Keratinocyte (primary cell): ENCODE data around the gene GPR158. TPM values are rescaled to one million over a fixed set of nuclear protein-coding genes. Genes with fewer than 3 reads are reported as not detected.

Experiments used
- DNase-seq: peaks from one replicate; pipeline ENCODE4 v3.0.0-alpha.2; 2011; ENCODE audit warnings: low read depth, missing footprints, low spot score
- FAIRE-seq: peaks from 2 replicates; lab custom pipeline; 2011; peaks lifted over from hg19 to GRCh38; lab: Jason Lieb, UNC
- H2AFZ ChIP-seq: 2 replicates; pipeline ENCODE4 v1.6.0; 2012; ENCODE audit warnings: low read length, control low read depth, inconsistent platforms; ENCODE audit not compliant: control insufficient read depth
- H3K27ac ChIP-seq: 2 replicates; pipeline ENCODE4 v1.5.1; 2011; ENCODE audit warnings: low read length; ENCODE audit not compliant: control insufficient read depth, insufficient read depth
- H3K27me3 ChIP-seq: 3 replicates; pipeline ENCODE4 v1.6.0; 2011; ENCODE audit warnings: low read length; ENCODE audit not compliant: control insufficient read depth, insufficient read depth; ENCODE audit errors: extremely low read depth
- H3K36me3 ChIP-seq, 2 experiments: 2 replicates in 1 of 2; 3 replicates in 1 of 2; pipeline ENCODE4 v1.5.1; 2011; ENCODE audit warnings: low read length in 2 of 2, mild to moderate bottlenecking in 1 of 2; ENCODE audit not compliant: control insufficient read depth in 2 of 2, insufficient read depth in 2 of 2; ENCODE audit errors: extremely low read depth in 1 of 2
- H3K4me1 ChIP-seq: 3 replicates; pipeline ENCODE4 v1.5.1; 2011; ENCODE audit warnings: low read length; ENCODE audit not compliant: control insufficient read depth, insufficient read depth; ENCODE audit errors: extremely low read depth
- H3K4me2 ChIP-seq: 3 replicates; pipeline ENCODE4 v1.6.0; 2011; ENCODE audit warnings: low read depth, low read length; ENCODE audit not compliant: control insufficient read depth, insufficient read depth; ENCODE audit errors: extremely low read depth
- H3K4me3 ChIP-seq, 3 experiments: fragments of 200-600 bp in 1 of 3; sonication (generic) in 1 of 3; 2 replicates in 2 of 3; 3 replicates in 1 of 3; pipeline ENCODE4 v1.5.1; 2011 to 2016; ENCODE audit warnings: low read length in 3 of 3, mild to moderate bottlenecking in 3 of 3, control low read depth in 2 of 3, inconsistent platforms in 1 of 3, low read depth in 1 of 3, mixed read lengths in 1 of 3, mixed run types in 1 of 3, moderate library complexity in 1 of 3; ENCODE audit not compliant: control insufficient read depth in 2 of 3, insufficient read depth in 2 of 3; ENCODE audit errors: extremely low read depth in 1 of 3
- H3K79me2 ChIP-seq: 2 replicates; pipeline ENCODE4 v1.6.0; 2012; ENCODE audit warnings: low read length; ENCODE audit not compliant: control insufficient read depth, insufficient read depth
- H3K9ac ChIP-seq: 3 replicates; pipeline ENCODE4 v1.6.0; 2011; ENCODE audit warnings: low read length; ENCODE audit not compliant: control insufficient read depth, insufficient read depth; ENCODE audit errors: extremely low read depth
- H3K9me1 ChIP-seq: 3 replicates; pipeline ENCODE4 v1.6.0; 2011; ENCODE audit warnings: low read length; ENCODE audit not compliant: control insufficient read depth, insufficient read depth; ENCODE audit errors: extremely low read depth
- H3K9me3 ChIP-seq: 2 replicates; pipeline ENCODE4 v1.5.1; 2012; ENCODE audit warnings: low read depth, low read length; ENCODE audit not compliant: control insufficient read depth
- H4K20me1 ChIP-seq: 3 replicates; pipeline ENCODE4 v1.6.0; 2011; ENCODE audit warnings: low read length; ENCODE audit not compliant: control insufficient read depth, insufficient read depth; ENCODE audit errors: extremely low read depth
- CTCF ChIP-seq, 3 experiments: IDR thresholded peaks in 1 of 3; conservative IDR thresholded peaks in 1 of 3; optimal IDR thresholded peaks in 1 of 3; 2 replicates in 2 of 3; 3 replicates in 1 of 3; pipeline versions ENCODE3 to v1.5.1; 2011; ENCODE audit warnings: low read length in 3 of 3, mild to moderate bottlenecking in 3 of 3, moderate library complexity in 2 of 3, control low read depth in 1 of 3, inconsistent platforms in 1 of 3; ENCODE audit not compliant: insufficient read depth in 2 of 3; ENCODE audit errors: extremely low read depth in 1 of 3
- EZH2 ChIP-seq: IDR thresholded peaks from one replicate; pipeline ENCODE4 v1.6.1; 2012; ENCODE audit warnings: inconsistent platforms, mild to moderate bottlenecking, low read length, moderate library complexity
- dilution Hi-C: fragments of 300-500 bp; cut with MboI; formaldehyde crosslinking; loops from one replicate; pipeline ENCODE4 v1.7.0; 2020; ENCODE audit warnings: low sequenced_read_pairs; ENCODE audit not compliant: extremely low pct_ligation_motif_present
- polyA plus RNA-seq, 5 experiments: library from polyadenylated mRNA; depleted of rRNA in 3 of 5; stranded (reverse) in 3 of 5; stranded (forward) in 1 of 5; unstranded in 1 of 5; fragments of >200 nt; gene quantifications; 1 replicate in 1 of 5; 2 replicates in 3 of 5; 3 replicates in 1 of 5; pipeline versions ENCODE4 v1.2.1 to v1.2.3, GENCODE V29; 2011 to 2012; ENCODE audit warnings: missing spikeins in 2 of 5, low read depth in 1 of 5, low replicate concordance in 1 of 5

The GPR158 gene
- polyA plus RNA-seq, 1 donor (not counting 4 experiments of a cell fraction or from before 2014, with no cell fraction given), result not detected

GRCh38 chr10:25502453-25502852 lies 327.7 kb downstream of the GPR158 start:
- no peak for DNase-seq
- no peak for FAIRE-seq
- dilution Hi-C loops, result no loop called here
- TF ChIP-seq EZH2, result no peak
- Histone ChIP-seq H3K4me2 (no peak overlapping the region), H4K20me1 (no peaks in the 10 kb centered on the region), H3K9ac (no peak overlapping the region), H3K9me3 (no peaks in the 10 kb centered on the region), H3K79me2 (no peaks in the 10 kb centered on the region), H2AFZ (no peak overlapping the region), H3K36me3 (no peaks in the 10 kb centered on the region), H3K4me3 (no peak overlapping the region), H3K27ac (no peak overlapping the region), H3K27me3 (no peaks in the 10 kb centered on the region), H3K4me1 (no peaks in the 10 kb centered on the region), H3K9me1 (no peaks in the 10 kb centered on the region)

- no peaks in the 10 kb centered on the region for H3K36me3 ChIP-seq
- no peak overlapping the region for H3K4me3 ChIP-seq
- dilution Hi-C loops, result no loop called here
- no peak for DNase-seq
- no peaks in the 10 kb centered on the region for H3K9me1 ChIP-seq
- H3K9ac ChIP-seq, result no peak overlapping the region
- no peaks in the 10 kb centered on the region for H3K27me3 ChIP-seq
- H3K79me2 ChIP-seq, result no peaks in the 10 kb centered on the region
- TF ChIP-seq CTCF (optimal IDR thresholded peaks at IDR 0.05 in 1 of 3, IDR thresholded peaks at IDR 0.05 in 1 of 3, conservative IDR thresholded peaks at IDR 0.05 in 1 of 3; ENCODE audit: extremely low read depth in 1 of 3, insufficient read depth in 2 of 3, low read length in 3 of 3) (no peak), EZH2 (no peak)
- no peak overlapping the region for H3K4me2 ChIP-seq
- H3K27ac ChIP-seq, result no peak overlapping the region
- H4K20me1 ChIP-seq, result no peaks in the 10 kb centered on the region
- no peak overlapping the region for H2AFZ ChIP-seq
- no peak for FAIRE-seq
- H3K4me1 ChIP-seq, result no peaks in the 10 kb centered on the region
- no peaks in the 10 kb centered on the region for H3K9me3 ChIP-seq
Measured at GRCh38 chr10:25504306-25504705, 329.5 kb downstream of the GPR158 start.

GRCh38 chr10:25504838-25505237 lies 330.0 kb downstream of the GPR158 start:
- Histone ChIP-seq H3K9me1 (no peaks in the 10 kb centered on the region), H3K9me3 (no peaks in the 10 kb centered on the region), H3K4me3 (no peak overlapping the region), H3K36me3 (no peaks in the 10 kb centered on the region), H2AFZ (no peak overlapping the region), H4K20me1 (no peaks in the 10 kb centered on the region), H3K4me2 (no peak overlapping the region), H3K4me1 (no peaks in the 10 kb centered on the region), H3K27ac (no peak overlapping the region), H3K27me3 (no peaks in the 10 kb centered on the region), H3K79me2 (no peaks in the 10 kb centered on the region), H3K9ac (no peak overlapping the region)
- dilution Hi-C loops, result no loop called here
- DNase-seq, result no peak
- FAIRE-seq, result no peak
- TF ChIP-seq EZH2 (no peak), CTCF (optimal IDR thresholded peaks at IDR 0.05 in 1 of 3, IDR thresholded peaks at IDR 0.05 in 1 of 3, conservative IDR thresholded peaks at IDR 0.05 in 1 of 3; ENCODE audit: extremely low read depth in 1 of 3, insufficient read depth in 2 of 3, low read length in 3 of 3) (no peak)
